Bronchial epithelial cell (primary cell): Measurements from ENCODE around the gene ABCB9. TPM values are rescaled to one million over a fixed set of nuclear protein-coding genes. Genes with fewer than 3 reads are reported as not detected.

Source experiments
- DNase-seq: peaks from one replicate; pipeline ENCODE4 v3.0.0-alpha.2; 2010; ENCODE audit warnings: low read depth
- FAIRE-seq: peaks from 2 replicates; lab custom pipeline; 2011; peaks lifted over from hg19 to GRCh38; lab: Jason Lieb, UNC
- H3K27me3 ChIP-seq: 2 replicates; pipeline ENCODE4 v1.5.1; 2011; ENCODE audit warnings: low read length; ENCODE audit not compliant: control insufficient read depth, insufficient read depth
- H3K36me3 ChIP-seq: 2 replicates; pipeline ENCODE4 v1.5.1; 2011; ENCODE audit warnings: low read length; ENCODE audit not compliant: control insufficient read depth, insufficient read depth
- H3K4me3 ChIP-seq: 2 replicates; pipeline ENCODE4 v1.5.1; 2011; ENCODE audit warnings: mild to moderate bottlenecking, low read depth, low read length, control low read depth
- CTCF ChIP-seq: IDR thresholded peaks from 2 replicates; pipeline ENCODE4 v1.5.1; 2011; ENCODE audit warnings: mild to moderate bottlenecking, moderate library complexity, low read length, control low read depth, inconsistent platforms; ENCODE audit not compliant: insufficient read depth, severe bottlenecking
- total RNA-seq: library from RNA; depleted of rRNA; stranded (reverse); fragments of >200 nt; gene quantifications from 2 replicates; pipeline ENCODE4 v1.2.1, GENCODE V29; 2014

ABCB9 gene
- total RNA-seq, 1 donor from 2014 or later, result 3.4 TPM

- no peak overlapping the region for H3K4me3 ChIP-seq
- no peaks in the 10 kb centered on the region for H3K27me3 ChIP-seq
- FAIRE-seq (no peak), DNase-seq (no peak)
- peaks cover 7% of the 10 kb centered on the region for H3K36me3 ChIP-seq
- TF ChIP-seq CTCF, result no peak
These were observed 22.4 kb upstream of the ABCB9 start for GRCh38 chr12:122988612-122989212.

GRCh38 chr12:122988036-122988435 lies 21.8 kb upstream of the ABCB9 start:
- no peaks in the 10 kb centered on the region for H3K27me3 ChIP-seq
- TF ChIP-seq CTCF, result no peak
- no peak for DNase-seq
- H3K36me3 ChIP-seq, result peaks cover 10% of the 10 kb centered on the region
- FAIRE-seq, result no peak
- H3K4me3 ChIP-seq, result no peak overlapping the region

- FAIRE-seq (no peak), DNase-seq (peak; percentile 7)
- Histone ChIP-seq H3K27me3 (no peaks in the 10 kb centered on the region), H3K4me3 (no peak overlapping the region), H3K36me3 (peaks cover 14% of the 10 kb centered on the region)
- TF ChIP-seq CTCF, result no peak
These were observed 21.1 kb upstream of the ABCB9 start for GRCh38 chr12:122987086-122987951.

- TF ChIP-seq CTCF, result no peak
These were observed 20.1 kb upstream of the ABCB9 start for GRCh38 chr12:122986258-122986871.

GRCh38 chr12:122985338-122986257 lies 19.3 kb upstream of the ABCB9 start:
- no peak for FAIRE-seq
- TF ChIP-seq CTCF, result no peak
- H3K27me3 ChIP-seq, result no peaks in the 10 kb centered on the region
- H3K36me3 ChIP-seq, result peaks cover 18% of the 10 kb centered on the region
- H3K4me3 ChIP-seq, result no peak overlapping the region
- no peak for DNase-seq

More at GRCh38 chr12:122986258-122986871, 20.1 kb upstream of the ABCB9 start:
- Histone ChIP-seq H3K27me3 (no peaks in the 10 kb centered on the region), H3K36me3 (peaks cover 18% of the 10 kb centered on the region), H3K4me3 (no peak overlapping the region)
- no peak for DNase-seq
- no peak for FAIRE-seq
